Measurements from ENCODE around the gene AGA.
A peak's percentile ranks its signal among the peaks of the same experiment; 100 is the strongest.

The AGA gene

DNA sequence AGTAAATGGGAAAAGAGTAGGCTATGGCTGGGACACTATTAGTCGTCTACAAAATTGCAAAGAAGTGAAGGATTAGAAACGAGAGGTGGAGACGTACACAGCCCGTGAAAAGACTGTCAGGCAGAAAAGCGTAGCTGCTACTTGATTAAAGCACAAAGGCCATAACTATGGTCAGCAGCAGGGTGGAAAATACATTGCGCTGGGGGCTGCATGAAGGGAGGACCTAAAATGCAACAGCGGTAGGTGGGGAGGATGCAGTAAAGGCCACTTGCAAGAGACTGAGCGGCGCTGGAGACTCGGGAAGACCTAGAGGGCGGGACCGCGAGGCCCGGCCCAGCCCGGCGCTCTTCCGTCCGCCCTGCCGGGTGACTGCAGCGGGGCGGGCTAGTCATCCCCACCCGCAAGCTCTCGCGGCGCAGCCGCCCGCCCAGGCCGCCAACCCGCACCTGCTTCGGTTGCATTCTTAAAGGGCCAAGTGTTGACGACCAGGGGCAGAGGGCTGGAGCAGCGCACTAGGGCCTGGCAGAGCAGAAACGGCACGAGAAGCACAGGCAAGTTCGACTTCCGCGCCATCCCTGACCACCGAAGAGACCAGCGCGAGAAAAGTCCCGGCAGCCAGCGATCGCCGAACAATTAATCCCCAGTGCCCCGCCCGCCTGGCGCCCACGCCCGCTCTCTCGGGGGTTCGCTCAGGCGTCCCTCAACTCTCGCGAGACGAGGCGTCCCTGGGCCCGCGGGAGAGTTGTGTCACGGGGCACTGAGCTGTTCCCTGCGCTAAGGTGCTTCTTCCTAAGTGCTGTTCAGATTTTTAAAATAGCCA lies at the start of gene AGA:
Gene AGA, minus strand, starts transcription at position 635 of the 820 bp plus-strand sequence. Its CDS starts 62 bp downstream, at position 573.
- H3K4me3 ChIP-seq (ENCODE audit: low read depth, low read length): peak within 1 kb of the TSS; percentile 65
- peak; percentile 80 for DNase-seq (ENCODE audit: low read depth)

DNA sequence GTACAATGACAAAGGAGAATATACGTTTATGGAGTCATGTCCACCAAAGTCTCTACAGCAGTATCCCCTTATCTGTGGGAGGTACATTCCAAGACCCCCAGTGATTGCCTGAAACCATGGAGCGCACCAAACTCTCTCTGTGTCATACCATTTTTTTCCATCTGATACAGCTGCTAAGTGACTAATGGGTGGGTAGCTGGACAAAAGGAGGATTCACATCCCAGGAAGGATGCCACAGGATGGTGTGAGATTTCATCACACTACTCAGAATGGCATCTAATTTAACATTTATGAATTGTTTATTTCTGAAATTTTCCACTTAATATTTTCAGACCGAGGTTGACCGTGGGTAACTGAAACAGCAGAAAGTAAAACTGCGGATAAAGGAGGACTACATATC lies 49.8 kb upstream of the AGA start:
- DNase-seq (ENCODE audit: low read depth): no peak

GRCh38 chr4:177490769-177491168 lies 48.5 kb upstream of the AGA start:
- H3K4me3 ChIP-seq (ENCODE audit: low read depth, low read length): no peak overlapping the region
- DNase-seq (ENCODE audit: low read depth): no peak

More for the DNA sequence above, 49.8 kb upstream of the AGA start:
- no peak overlapping the region for H3K4me3 ChIP-seq (ENCODE audit: low read depth, low read length)

DNA sequence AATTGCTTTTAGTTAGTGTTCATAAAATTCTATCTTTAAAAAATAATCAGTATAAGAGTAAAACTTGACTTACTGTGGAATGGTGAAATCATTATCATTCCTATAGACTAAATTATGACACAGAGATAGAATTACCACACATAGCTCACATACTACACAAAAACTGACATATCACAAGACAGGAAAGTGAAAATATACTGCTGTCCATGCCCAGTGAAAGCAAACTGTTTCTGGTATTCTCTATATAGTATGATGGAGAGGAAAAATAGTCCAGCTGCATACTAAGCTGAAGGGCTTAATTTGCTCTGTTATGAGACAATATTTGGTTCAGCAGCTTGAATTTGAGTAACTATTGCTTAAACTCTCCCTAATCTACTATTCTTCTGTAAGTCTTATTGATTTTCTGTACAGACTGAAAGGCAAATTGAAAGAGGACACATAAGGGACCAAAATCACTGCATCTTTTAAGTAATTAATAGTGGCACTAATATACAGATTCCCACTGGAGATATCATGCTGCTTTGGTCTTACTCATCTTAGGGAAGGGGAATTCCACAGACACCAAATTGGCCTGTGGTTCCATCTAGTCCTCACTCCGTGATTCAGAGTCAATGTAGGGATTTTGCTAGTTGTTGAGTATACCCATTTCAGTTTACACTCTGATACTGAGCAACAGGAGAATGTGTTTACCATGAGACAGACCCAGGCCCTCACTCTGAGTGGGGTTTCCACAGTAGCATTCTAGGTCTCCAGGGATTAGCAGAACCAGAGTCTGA lies 47.4 kb upstream of the AGA start:
- no peak overlapping the region for H3K4me3 ChIP-seq (ENCODE audit: low read depth, low read length)
- DNase-seq (ENCODE audit: low read depth): no peak

GRCh38 chr4:177487977-177488376 lies 45.7 kb upstream of the AGA start:
- no peak for DNase-seq (ENCODE audit: low read depth)
- no peak overlapping the region for H3K4me3 ChIP-seq (ENCODE audit: low read depth, low read length)

DNA sequence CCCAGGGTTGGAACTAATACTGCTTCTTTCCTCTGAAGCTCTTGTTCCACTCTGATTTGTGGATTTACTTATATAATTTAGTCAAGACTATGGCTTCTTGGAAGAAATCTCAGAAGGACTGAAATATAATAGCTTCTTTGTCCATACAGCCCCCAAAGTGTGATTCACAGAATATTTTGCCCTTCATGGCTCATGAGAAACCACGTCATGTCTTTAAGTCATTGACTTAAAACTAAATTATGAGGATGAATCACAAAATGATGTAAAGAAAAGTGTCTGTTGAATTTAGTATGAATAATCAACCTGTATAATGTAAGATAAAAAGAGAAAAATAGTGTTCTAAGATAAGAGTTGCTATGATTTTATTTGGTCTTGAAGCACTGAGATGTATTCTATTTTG lies 43.3 kb upstream of the AGA start:
- H3K4me3 ChIP-seq (ENCODE audit: low read depth, low read length): no peak overlapping the region
- peak; percentile 71 for DNase-seq (ENCODE audit: low read depth)

- peak; percentile 90 for DNase-seq (ENCODE audit: low read depth)
- H3K4me3 ChIP-seq (ENCODE audit: low read depth, low read length): no peak overlapping the region
Observed at GRCh38 chr4:177484613-177485021, 42.4 kb upstream of the AGA start.

GRCh38 chr4:177483760-177484159 lies 41.5 kb upstream of the AGA start:
- no peak overlapping the region for H3K4me3 ChIP-seq (ENCODE audit: low read depth, low read length)
- no peak for DNase-seq (ENCODE audit: low read depth)

DNA sequence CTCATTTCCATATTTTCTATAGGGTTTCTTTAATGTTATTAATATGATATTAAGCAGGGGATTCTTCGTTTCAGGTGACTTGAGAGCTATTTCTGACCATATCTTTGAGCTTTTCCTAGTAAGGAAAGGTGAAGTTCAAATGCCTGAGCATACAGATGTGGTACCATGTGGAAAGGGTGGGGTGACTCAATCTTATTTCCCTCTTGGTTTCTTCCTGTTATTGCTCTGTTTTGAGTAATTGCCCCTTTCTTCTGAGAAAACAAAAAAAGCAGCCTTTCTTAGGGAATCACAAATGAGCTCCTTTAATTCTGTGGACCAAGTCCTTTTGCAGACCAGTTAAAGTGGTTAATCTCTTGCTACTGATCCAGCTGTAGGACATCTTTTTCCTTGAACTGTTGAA lies 41.0 kb upstream of the AGA start:
- H3K4me3 ChIP-seq (ENCODE audit: low read depth, low read length): no peak overlapping the region
- DNase-seq (ENCODE audit: low read depth): no peak

DNA sequence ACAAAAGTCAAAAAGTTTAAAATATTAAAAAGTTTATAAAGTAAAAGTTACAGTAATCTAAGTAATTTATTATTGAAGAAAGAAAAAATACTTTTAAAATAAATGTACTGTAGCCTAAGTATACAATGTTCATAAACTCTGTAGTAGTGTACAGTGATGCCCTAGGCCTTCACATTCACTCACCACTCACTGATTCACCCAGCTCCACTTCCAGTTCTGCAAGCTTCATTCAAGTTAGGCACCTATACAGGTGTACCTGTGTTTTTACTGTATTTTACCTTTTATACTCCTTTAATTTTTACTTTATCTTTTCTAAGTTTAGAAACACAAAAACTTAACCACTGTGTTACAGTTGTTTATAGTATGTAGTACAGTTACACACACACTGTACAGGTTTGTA lies 40.1 kb upstream of the AGA start:
- no peak for DNase-seq (ENCODE audit: low read depth)

DNA sequence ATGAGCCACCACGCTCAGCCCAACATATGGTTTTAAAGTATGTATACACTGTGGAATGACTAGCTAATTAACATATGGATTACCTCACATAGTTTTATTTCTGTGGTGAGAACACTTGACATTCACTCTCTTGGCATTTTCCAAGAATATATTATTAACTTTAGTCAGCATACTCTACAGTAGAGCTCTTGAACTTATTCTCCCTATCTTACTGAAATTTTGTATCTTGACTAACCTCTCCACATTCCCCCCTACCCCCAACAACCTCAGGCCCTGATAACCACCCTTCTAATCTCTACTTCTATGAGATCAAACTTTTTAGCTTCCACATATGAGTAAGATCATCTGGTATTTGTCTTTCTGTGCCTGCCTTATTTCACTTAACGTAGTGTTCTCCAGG lies 38.6 kb upstream of the AGA start:
- DNase-seq (ENCODE audit: low read depth): no peak
- no peak overlapping the region for H3K4me3 ChIP-seq (ENCODE audit: low read depth, low read length)

More for the DNA sequence above, 40.1 kb upstream of the AGA start:
- H3K4me3 ChIP-seq (ENCODE audit: low read depth, low read length): no peak overlapping the region

- H3K4me3 ChIP-seq (ENCODE audit: low read depth, low read length): no peak overlapping the region
- DNase-seq (ENCODE audit: low read depth): no peak
Observed at GRCh38 chr4:177479063-177479462, 36.8 kb upstream of the AGA start.

DNA sequence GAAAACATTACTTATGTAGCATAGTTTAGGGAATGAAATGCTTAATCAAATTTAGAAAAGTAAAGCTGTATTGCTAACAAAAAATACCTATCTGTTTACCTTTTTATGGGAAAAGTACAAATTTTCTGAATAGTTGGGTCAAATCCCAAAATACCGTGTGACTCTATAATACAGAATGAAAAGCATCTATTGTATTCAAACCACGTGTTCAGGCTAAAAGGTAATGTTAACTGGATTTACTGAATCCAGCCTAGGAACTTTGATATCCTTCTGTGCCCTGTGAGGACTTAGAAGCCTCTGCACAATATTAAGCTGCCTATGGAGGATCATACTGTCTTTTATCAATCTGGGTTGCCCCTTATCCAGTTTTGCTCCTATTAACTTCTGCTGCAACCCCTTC lies 36.3 kb upstream of the AGA start:
- H3K4me3 ChIP-seq (ENCODE audit: low read depth, low read length): no peak overlapping the region
- no peak for DNase-seq (ENCODE audit: low read depth)

DNA sequence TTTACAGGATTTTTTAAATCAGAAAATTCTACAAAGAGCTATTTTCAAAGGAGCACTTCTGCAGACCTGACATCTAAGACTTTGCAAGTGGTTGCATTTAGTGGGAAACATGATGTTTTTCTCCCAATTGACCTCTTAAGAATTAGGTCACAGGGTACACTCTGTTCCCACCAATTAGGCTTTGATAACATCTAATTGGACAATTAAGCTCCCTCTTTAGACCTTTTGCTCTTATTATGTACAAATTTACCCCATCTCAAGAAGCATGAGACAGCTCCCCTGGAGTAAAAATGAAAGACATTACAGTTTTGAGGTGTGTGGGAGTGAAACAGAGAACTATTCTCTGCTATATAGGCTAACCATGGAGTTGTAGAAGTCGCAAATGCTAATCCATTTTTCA lies 31.8 kb upstream of the AGA start:
- DNase-seq (ENCODE audit: low read depth): no peak
- H3K4me3 ChIP-seq (ENCODE audit: low read depth, low read length): no peak overlapping the region

DNA sequence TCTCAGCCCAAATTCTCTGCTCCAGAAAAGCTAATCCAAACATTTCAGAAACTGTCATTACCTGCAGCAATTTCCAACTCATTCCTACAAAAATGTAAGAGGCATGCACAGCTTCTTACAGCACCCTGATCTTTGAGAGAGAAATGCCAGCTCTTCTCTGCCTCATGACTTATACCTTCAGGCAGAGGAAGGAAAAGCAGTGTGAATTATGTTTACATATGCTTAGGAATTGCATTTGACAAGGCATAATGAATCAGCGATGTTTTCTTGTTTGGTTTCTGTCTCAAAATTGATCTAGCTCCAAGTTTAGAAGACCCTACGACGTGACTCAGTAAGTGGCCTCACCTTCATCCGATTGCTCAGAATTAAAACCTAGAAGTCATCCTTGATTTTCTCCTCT lies 21.8 kb upstream of the AGA start:
- H3K4me3 ChIP-seq (ENCODE audit: low read depth, low read length): no peak overlapping the region
- no peak for DNase-seq (ENCODE audit: low read depth)

GRCh38 chr4:177461606-177462005 lies 19.4 kb upstream of the AGA start:
- H3K4me3 ChIP-seq (ENCODE audit: low read depth, low read length): no peak overlapping the region
- DNase-seq (ENCODE audit: low read depth): no peak

GRCh38 chr4:177460460-177460859 lies 18.2 kb upstream of the AGA start:
- no peak for DNase-seq (ENCODE audit: low read depth)

DNA sequence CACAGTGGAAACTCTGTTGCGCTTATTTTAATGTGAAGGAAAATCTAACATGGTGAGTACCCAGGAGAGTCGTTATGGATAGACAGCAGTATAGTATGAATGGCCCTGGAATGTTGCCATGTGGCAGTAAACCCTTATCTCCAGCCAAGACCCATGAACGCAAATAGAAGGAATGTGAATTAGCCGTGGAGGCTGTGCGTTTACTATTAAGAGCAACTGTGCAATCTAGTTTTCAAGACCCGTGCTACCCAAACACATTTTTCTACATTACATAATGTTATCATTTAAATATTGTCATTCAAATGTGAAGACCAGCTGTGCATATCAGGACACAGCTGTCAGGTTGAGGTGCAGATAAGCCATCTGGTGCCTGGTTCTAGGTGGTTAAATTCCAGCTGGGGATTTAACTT lies 13.3 kb upstream of the AGA start:
- H3K4me3 ChIP-seq (ENCODE audit: low read depth, low read length): no peak overlapping the region
- peak; percentile 73 for DNase-seq (ENCODE audit: low read depth)

More at GRCh38 chr4:177460460-177460859, 18.2 kb upstream of the AGA start:
- no peak overlapping the region for H3K4me3 ChIP-seq (ENCODE audit: low read depth, low read length)

- H3K4me3 ChIP-seq (ENCODE audit: low read depth, low read length): no peak overlapping the region
- DNase-seq (ENCODE audit: low read depth): no peak
Observed at GRCh38 chr4:177453116-177453515, 10.9 kb upstream of the AGA start.

DNA sequence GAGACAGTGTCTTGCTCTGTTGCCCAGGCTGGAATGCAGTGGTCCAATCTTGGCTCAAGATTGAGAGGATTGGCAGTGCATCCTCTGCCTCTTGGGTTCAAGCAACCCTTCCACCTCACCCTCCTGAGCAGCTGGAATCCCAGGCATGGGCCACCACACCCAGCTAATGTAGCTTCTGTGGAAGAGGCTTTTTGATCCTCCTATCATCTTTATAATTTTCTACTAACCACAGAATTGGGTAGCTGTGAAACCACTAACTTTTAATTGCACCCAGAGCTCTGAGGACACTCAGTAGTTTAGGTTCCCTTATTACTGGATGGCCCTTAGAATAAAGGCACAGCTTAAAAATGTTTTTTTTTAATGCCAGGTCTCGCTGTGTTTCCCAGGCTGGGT lies 8.9 kb upstream of the AGA start:
- H3K4me3 ChIP-seq (ENCODE audit: low read depth, low read length): no peak overlapping the region
- no peak for DNase-seq (ENCODE audit: low read depth)

All from skeletal muscle cell (primary cell).